ENCODE data around the gene DPP6.

The DPP6 gene

GRCh38 chr7:154345093-154345492, 292.9 kb downstream of the DPP6 start:
- no peak for DNase-seq

GRCh38 chr7:154347700-154348266, 295.6 kb downstream of the DPP6 start:
- DNase-seq, result no peak

- DNase-seq, result no peak
These were observed 298.7 kb downstream of the DPP6 start for GRCh38 chr7:154350892-154351291.

GRCh38 chr7:154353355-154353767, 301.2 kb downstream of the DPP6 start:
- DNase-seq, result no peak

- DNase-seq, result no peak
These were observed 312.0 kb downstream of the DPP6 start for GRCh38 chr7:154364170-154364569.

- DNase-seq, result no peak
These were observed 319.2 kb downstream of the DPP6 start for GRCh38 chr7:154371424-154371823.

GRCh38 chr7:154372011-154372601, 319.9 kb downstream of the DPP6 start:
- DNase-seq, result no peak

- DNase-seq, result no peak
These were observed 321.8 kb downstream of the DPP6 start for GRCh38 chr7:154373956-154374355.

GRCh38 chr7:154375956-154376355, 323.8 kb downstream of the DPP6 start:
- DNase-seq, result no peak

GRCh38 chr7:154380771-154381170, 328.6 kb downstream of the DPP6 start:
- no peak for DNase-seq

- no peak for DNase-seq
These were observed 330.8 kb downstream of the DPP6 start for GRCh38 chr7:154383045-154383444.

- DNase-seq, result no peak
These were observed 333.0 kb downstream of the DPP6 start for GRCh38 chr7:154385214-154385613.

GRCh38 chr7:154387252-154387651, 335.1 kb downstream of the DPP6 start:
- DNase-seq, result no peak

- DNase-seq, result no peak
These were observed 336.2 kb downstream of the DPP6 start for GRCh38 chr7:154388412-154388811.

GRCh38 chr7:154388999-154389398, 336.8 kb downstream of the DPP6 start:
- DNase-seq, result no peak

- DNase-seq, result no peak
These were observed 338.8 kb downstream of the DPP6 start for GRCh38 chr7:154390961-154391360.

GRCh38 chr7:154394804-154395203, 342.6 kb downstream of the DPP6 start:
- DNase-seq, result no peak

GRCh38 chr7:154406312-154406711, 354.1 kb downstream of the DPP6 start:
- no peak for DNase-seq

GRCh38 chr7:154409703-154410311, 357.6 kb downstream of the DPP6 start:
- no peak for DNase-seq

GRCh38 chr7:154412105-154412504, 359.9 kb downstream of the DPP6 start:
- DNase-seq, result no peak

- DNase-seq, result no peak
These were observed 363.7 kb downstream of the DPP6 start for GRCh38 chr7:154415709-154416399.

- no peak for DNase-seq
These were observed 364.5 kb downstream of the DPP6 start for GRCh38 chr7:154416714-154417113.

- no peak for DNase-seq
These were observed 367.1 kb downstream of the DPP6 start for GRCh38 chr7:154419344-154419743.

- DNase-seq, result no peak
These were observed 371.0 kb downstream of the DPP6 start for GRCh38 chr7:154423231-154423630.
